SK-N-SH (cell line): Measurements from ENCODE around the gene RASA3.

Experiments used
- EZH2phosphoT487 ChIP-seq: fragments of 200-600 bp; sonication (generic); IDR thresholded peaks from 2 replicates; pipeline ENCODE4 v1.6.1; 2017; ENCODE audit warnings: low read depth, mixed run types, mild to moderate bottlenecking, antibody characterized with exemption, moderate library complexity, borderline replicate concordance
- GABPA ChIP-seq: IDR thresholded peaks from 2 replicates; pipeline ENCODE4 v1.4.0; 2012; ENCODE audit warnings: low read depth, mild to moderate bottlenecking
- JUND ChIP-seq: IDR thresholded peaks from 2 replicates; pipeline ENCODE4 v1.4.0; 2012
- MXI1 ChIP-seq: IDR thresholded peaks from 2 replicates; pipeline ENCODE4 v1.6.1; 2012; ENCODE audit warnings: mild to moderate bottlenecking, low read depth, low read length, improper control_type of control experiment
- POLR2AphosphoS5 ChIP-seq: IDR thresholded peaks from 2 replicates; pipeline ENCODE4 v1.6.1; 2012; ENCODE audit warnings: low read depth, low read length
- RCOR1 ChIP-seq: fragments of 150-350 bp; IDR thresholded peaks from 2 replicates; pipeline ENCODE4 v1.6.1; 2017; ENCODE audit warnings: antibody characterized with exemption, low read length
- RXRA ChIP-seq: IDR thresholded peaks from 2 replicates; pipeline ENCODE4 v1.4.0; 2012; ENCODE audit warnings: low read depth, mild to moderate bottlenecking, borderline replicate concordance
- SIN3A ChIP-seq: IDR thresholded peaks from 2 replicates; pipeline ENCODE4 v1.6.1; 2012; ENCODE audit warnings: low read depth, mild to moderate bottlenecking, low read length, moderate library complexity, borderline replicate concordance
- SMC3 ChIP-seq: IDR thresholded peaks from 2 replicates; pipeline ENCODE4 v1.6.1; 2012; ENCODE audit warnings: low read depth, low read length, improper control_type of control experiment
- TAF1 ChIP-seq: IDR thresholded peaks from 2 replicates; pipeline ENCODE4 v1.6.1; 2012; ENCODE audit warnings: low read depth, mild to moderate bottlenecking, low read length, moderate library complexity, borderline replicate concordance
- TEAD4 ChIP-seq: IDR thresholded peaks from 2 replicates; pipeline ENCODE4 v1.4.0; 2012; ENCODE audit warnings: mild to moderate bottlenecking, borderline replicate concordance; ENCODE audit not compliant: insufficient read depth
- TF ChIP-seq, protein P1 (sequence below): fragments of 200-600 bp; sonication (generic); IDR thresholded peaks from 2 replicates; pipeline ENCODE4 v1.6.1; 2017; ENCODE audit warnings: antibody characterized with exemption, mild to moderate bottlenecking, moderate library complexity
- TF ChIP-seq, protein P2 (sequence below): IDR thresholded peaks from 2 replicates; pipeline ENCODE4 v1.4.0; 2012; ENCODE audit warnings: low read depth, borderline replicate concordance
- TF ChIP-seq, protein P3 (sequence below): IDR thresholded peaks from 2 replicates; pipeline ENCODE4 v1.6.1; 2012; ENCODE audit warnings: mild to moderate bottlenecking, low read depth, low read length, moderate library complexity

DNA sequence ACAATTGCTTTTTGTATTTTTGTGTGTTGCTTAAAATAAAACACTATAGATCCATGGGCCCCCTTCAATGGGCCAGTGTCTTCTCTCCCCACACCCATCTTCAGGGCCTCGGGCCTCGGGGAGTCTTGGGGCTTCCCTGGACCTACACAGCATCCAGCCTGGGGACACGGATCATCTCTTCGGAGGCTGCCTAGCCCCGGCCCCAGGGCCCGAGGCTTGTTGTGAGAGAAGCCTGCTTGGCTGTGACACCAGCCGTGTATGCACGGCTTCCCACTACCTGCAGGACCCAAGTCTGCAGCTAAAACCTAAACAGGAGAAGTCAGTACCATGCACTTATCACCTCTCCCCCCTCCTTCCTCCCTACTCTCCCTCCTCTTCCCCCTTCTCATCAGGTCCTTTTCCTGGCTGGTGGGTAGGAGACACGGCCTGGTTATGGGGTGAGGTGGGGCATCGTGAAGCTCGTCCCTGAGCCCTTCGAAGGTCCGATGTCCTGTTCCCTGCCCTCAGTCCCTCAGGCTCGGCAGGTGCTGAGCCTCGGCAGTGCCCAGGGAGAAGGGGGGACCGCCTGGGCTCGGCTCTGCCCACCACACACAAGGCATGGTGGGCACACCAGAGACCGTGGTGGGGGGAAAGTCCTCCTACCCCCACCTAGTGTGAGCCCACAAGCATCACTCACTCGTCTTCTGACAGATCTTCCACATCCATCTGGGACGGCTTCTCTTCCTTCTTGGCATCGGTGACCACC lies 168.0 kb downstream of the RASA3 start:
- TF ChIP-seq, protein P1, sequence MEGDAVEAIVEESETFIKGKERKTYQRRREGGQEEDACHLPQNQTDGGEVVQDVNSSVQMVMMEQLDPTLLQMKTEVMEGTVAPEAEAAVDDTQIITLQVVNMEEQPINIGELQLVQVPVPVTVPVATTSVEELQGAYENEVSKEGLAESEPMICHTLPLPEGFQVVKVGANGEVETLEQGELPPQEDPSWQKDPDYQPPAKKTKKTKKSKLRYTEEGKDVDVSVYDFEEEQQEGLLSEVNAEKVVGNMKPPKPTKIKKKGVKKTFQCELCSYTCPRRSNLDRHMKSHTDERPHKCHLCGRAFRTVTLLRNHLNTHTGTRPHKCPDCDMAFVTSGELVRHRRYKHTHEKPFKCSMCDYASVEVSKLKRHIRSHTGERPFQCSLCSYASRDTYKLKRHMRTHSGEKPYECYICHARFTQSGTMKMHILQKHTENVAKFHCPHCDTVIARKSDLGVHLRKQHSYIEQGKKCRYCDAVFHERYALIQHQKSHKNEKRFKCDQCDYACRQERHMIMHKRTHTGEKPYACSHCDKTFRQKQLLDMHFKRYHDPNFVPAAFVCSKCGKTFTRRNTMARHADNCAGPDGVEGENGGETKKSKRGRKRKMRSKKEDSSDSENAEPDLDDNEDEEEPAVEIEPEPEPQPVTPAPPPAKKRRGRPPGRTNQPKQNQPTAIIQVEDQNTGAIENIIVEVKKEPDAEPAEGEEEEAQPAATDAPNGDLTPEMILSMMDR, result no peak
- TF ChIP-seq JUND (no peak), MXI1 (no peak), GABPA (no peak), RCOR1 (no peak), TAF1 (no peak), POLR2AphosphoS5 (no peak), TEAD4 (no peak), RXRA (no peak), EZH2phosphoT487 (no peak), SMC3 (no peak), SIN3A (no peak)
- TF ChIP-seq, protein P2, sequence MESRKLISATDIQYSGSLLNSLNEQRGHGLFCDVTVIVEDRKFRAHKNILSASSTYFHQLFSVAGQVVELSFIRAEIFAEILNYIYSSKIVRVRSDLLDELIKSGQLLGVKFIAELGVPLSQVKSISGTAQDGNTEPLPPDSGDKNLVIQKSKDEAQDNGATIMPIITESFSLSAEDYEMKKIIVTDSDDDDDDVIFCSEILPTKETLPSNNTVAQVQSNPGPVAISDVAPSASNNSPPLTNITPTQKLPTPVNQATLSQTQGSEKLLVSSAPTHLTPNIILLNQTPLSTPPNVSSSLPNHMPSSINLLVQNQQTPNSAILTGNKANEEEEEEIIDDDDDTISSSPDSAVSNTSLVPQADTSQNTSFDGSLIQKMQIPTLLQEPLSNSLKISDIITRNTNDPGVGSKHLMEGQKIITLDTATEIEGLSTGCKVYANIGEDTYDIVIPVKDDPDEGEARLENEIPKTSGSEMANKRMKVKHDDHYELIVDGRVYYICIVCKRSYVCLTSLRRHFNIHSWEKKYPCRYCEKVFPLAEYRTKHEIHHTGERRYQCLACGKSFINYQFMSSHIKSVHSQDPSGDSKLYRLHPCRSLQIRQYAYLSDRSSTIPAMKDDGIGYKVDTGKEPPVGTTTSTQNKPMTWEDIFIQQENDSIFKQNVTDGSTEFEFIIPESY, result no peak
- TF ChIP-seq, protein P3, sequence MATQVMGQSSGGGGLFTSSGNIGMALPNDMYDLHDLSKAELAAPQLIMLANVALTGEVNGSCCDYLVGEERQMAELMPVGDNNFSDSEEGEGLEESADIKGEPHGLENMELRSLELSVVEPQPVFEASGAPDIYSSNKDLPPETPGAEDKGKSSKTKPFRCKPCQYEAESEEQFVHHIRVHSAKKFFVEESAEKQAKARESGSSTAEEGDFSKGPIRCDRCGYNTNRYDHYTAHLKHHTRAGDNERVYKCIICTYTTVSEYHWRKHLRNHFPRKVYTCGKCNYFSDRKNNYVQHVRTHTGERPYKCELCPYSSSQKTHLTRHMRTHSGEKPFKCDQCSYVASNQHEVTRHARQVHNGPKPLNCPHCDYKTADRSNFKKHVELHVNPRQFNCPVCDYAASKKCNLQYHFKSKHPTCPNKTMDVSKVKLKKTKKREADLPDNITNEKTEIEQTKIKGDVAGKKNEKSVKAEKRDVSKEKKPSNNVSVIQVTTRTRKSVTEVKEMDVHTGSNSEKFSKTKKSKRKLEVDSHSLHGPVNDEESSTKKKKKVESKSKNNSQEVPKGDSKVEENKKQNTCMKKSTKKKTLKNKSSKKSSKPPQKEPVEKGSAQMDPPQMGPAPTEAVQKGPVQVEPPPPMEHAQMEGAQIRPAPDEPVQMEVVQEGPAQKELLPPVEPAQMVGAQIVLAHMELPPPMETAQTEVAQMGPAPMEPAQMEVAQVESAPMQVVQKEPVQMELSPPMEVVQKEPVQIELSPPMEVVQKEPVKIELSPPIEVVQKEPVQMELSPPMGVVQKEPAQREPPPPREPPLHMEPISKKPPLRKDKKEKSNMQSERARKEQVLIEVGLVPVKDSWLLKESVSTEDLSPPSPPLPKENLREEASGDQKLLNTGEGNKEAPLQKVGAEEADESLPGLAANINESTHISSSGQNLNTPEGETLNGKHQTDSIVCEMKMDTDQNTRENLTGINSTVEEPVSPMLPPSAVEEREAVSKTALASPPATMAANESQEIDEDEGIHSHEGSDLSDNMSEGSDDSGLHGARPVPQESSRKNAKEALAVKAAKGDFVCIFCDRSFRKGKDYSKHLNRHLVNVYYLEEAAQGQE, result no peak
